HEK293T (cell line): ENCODE data around the gene SPACA5B.

Experiments used
- CTBP1 ChIP-seq: fragments of 450-650 bp; IDR thresholded peaks from 2 replicates; pipeline ENCODE4 v1.6.1; 2016; ENCODE audit warnings: borderline replicate concordance
- ELF4 ChIP-seq: fragments of 450-650 bp; IDR thresholded peaks from 2 replicates; pipeline ENCODE4 v1.6.1; 2017; ENCODE audit warnings: antibody characterized with exemption
- FOXM1 ChIP-seq: fragments of 450-650 bp; IDR thresholded peaks from 2 replicates; pipeline ENCODE4 v1.6.1; 2017; ENCODE audit warnings: mild to moderate bottlenecking, borderline replicate concordance
- SP1 ChIP-seq: fragments of 450-650 bp; IDR thresholded peaks from 2 replicates; pipeline ENCODE4 v1.6.1; 2017

DNA sequence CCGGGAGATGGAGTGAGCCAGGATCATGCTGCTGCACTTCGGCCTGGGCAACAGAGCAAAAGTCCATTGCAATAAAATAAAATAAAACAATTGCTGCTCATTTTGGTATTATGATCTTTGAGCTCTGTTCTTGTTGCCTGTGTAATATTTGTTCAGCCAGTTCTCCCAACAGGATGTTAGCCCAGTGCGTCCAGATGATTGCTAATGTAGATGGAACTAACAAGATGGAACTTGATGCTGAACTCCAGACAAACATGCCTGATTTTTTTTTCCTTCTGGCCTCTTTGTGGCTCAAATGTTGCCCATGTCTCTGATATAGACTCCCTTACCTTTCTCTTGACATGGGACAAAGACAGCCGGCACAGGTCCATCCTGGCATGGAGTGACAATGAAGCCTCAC is 50.4 kb downstream of the SPACA5B start:
- no peak for TF ChIP-seq CTBP1
- TF ChIP-seq ELF4, result no peak
- no peak for TF ChIP-seq FOXM1
- TF ChIP-seq SP1, result no peak
